Measurements from ENCODE around the gene AQR.
"Not testable (repeated sequence)": the region's sequence is repeated elsewhere in the genome, so short reads cannot be mapped to it uniquely, and the experiment has no call there.

Gene AQR

DNA sequence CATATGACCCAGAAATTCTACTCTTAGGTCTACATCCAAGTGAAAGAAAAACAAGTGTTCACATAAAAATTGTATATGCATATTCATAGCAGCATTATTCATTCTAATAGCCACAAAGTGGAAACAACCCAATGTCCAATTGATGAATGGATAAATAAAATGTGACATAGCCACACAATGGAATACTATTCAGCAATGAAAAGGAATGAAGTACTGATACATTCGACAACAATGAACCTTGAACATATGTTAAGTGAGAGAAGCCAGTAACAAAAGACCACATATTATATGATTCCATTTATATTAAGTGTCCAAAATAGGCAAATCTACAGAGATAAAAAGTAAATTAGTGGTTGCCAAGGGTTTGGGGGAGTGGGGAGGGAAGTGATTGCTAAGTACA lies 104.0 kb downstream of the AQR start:
- DNase-seq = no peak

DNA sequence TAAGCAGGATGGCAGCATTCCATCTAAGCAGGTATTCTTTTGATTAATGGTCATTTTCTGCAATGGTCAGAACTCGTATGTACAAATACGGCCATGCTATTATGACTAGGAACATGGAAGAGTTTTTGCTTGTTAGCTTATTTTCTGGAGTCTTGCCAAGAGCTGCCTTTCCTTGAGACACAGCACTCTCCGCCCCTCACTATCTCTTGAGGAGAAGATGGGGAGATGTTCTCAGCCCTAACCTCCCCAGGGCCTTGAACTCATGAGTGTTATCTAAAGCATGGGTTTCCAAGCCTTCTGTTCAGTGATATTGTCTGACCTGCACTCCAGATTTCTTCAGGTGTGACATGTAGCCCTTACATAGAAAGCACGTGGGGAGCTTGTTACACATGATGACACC lies 108.3 kb downstream of the AQR start:
- no peak for DNase-seq

- no peak for DNase-seq
Observed at GRCh38 chr15:34855893-34856292, 113.6 kb downstream of the AQR start.

GRCh38 chr15:34855413-34855812 lies 114.1 kb downstream of the AQR start:
- no peak for DNase-seq

- no peak for DNase-seq
Observed at GRCh38 chr15:34854232-34854631, 115.3 kb downstream of the AQR start.

DNA sequence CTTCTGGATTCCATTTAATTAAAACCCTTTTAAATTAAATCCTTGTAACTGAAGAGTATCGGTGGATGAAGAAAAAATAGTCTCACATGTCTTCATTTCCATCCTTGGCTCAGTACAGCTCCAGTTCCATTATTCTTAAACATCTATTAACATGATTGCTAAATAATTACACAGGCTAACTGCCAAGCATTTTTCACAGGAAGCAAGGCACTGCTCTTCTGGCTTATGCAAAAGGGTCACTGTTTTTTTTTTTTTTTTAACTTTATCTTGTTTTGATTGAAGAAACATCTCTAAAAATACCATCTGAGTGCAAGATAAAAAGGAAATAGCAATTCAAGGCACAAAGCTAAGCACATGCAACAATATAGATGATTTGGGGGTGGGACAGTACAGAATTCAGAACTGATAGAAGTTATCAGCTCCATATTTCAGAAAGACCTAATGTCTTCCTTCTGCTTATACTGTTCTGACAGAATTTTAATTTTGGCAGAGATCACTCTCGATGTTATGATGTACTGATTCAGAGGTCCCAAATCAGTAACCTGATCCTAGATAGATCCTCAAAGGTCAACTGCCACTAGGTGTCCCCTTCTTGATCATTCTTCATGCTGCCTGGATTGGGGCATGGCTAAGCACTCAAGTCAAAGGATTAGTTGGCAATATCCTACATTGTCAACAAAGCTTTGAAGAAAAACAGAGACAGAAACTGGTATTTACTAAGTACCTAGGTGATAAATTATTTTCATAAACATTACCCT lies 116.4 kb downstream of the AQR start:
- no peak for DNase-seq

DNA sequence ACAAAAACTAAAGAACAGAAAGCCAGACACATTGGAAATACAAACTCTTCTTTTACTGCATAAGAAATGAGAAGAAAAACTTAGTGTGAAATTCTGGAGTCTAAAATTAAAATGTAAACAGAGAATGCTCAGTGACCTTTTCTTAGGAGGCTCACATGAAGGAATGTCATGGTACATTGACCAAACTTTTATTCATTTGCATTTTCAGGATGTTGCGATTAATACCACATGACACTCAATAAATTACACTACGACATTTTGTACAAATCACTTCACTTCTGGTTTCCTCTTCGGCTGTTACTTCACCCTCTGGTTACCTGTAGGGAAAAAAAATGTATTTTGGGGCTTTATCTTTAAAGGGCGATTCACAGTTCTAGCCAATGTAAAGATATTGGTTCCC lies 117.8 kb downstream of the AQR start:
- no peak for DNase-seq

- DNase-seq = no peak
Observed at GRCh38 chr15:34851007-34851406, 118.5 kb downstream of the AQR start.

DNA sequence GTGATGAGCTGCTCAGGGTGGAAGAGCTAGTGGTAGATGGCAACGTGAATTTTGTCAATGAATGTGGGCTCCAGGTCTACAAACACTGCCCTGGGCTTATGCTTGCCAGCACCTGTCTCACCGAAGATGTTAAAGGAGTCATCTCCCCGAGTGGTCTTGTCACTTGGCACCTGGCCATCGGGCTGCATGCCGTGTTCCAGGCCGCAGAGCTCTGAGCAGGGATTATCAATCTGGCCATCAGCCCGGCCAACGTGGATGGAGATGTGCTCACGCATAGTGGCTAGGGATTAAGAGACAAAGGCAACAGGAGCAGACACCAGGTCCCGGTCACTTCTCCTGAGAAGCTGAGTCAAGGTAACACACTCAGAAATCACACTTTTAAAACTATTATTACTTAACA lies 119.4 kb downstream of the AQR start:
- DNase-seq = no peak

DNA sequence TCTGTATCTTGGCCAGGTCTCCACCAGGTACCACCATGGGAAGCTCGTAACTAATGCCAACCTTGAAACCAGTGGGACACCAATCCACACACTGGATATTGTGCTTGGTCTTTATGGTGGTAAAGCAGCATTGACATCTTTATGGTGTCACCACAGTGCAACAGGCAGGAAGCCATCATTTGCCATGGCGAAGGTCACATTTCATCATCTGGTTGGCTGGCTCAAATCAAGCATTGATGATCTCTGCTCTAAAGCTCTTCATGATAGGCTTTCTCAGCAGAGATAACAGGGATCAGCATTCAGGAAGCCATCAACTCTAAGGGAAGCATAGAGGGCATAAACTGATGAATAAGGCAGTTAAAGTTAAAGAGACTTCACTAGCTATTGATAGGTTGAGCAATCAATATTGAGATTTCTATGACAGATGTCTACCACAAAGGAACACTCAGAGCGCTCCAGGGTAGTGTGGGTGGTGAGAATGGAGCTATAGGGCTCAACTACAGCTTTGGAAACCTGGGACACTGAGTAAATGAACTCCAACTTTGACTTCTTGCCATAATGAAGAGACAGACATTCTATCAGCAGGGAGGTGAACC lies 120.1 kb downstream of the AQR start:
- no peak for DNase-seq

GRCh38 chr15:34847598-34847997 lies 121.9 kb downstream of the AQR start:
- DNase-seq = no peak

DNA sequence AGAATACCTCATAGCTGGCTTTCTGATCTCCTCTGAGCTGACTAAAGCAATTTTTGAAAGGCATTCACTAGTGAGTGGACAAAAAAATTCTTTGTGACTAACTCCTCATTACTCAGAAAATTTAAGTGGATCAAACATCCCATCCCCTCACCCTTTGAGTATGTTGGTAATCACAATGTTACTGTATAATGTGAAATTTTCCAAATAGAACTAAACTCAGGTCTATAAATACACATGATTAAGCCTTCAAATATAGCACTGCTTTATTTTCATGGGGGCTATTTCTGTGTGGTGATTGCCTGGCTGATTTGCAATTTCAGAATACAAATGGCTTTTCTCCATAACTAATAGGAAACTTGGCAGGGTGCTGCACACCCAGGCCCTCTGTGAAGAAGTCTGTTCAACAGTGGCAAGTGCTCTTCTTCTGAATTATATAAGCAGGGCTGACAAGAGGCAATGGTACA lies 128.2 kb downstream of the AQR start:
- no peak for DNase-seq

DNA sequence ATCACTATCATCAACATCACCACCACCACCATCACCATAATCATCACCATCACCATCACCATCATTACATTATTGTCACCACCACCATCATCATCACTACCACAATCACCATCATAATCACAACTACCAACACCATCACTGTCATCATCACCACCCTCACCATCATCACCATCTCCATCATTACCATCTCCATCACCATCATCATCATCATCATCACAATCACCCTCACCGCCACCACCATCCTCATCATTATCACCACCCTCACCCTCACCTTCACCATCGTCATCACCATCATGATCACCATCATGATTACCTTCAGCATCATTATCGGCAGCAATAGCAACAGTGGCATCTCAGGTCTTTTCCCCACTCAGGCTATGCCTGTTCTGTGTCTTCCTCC lies 131.3 kb downstream of the AQR start:
- DNase-seq = no peak

- DNase-seq = no peak
Observed at GRCh38 chr15:34837246-34838016, 132.1 kb downstream of the AQR start.

GRCh38 chr15:34828145-34828911 lies 141.2 kb downstream of the AQR start:
- no peak for DNase-seq

- DNase-seq = no peak
Observed at GRCh38 chr15:34821831-34822230, 147.7 kb downstream of the AQR start.

- no peak for DNase-seq
Observed at GRCh38 chr15:34820110-34820509, 149.4 kb downstream of the AQR start.

DNA sequence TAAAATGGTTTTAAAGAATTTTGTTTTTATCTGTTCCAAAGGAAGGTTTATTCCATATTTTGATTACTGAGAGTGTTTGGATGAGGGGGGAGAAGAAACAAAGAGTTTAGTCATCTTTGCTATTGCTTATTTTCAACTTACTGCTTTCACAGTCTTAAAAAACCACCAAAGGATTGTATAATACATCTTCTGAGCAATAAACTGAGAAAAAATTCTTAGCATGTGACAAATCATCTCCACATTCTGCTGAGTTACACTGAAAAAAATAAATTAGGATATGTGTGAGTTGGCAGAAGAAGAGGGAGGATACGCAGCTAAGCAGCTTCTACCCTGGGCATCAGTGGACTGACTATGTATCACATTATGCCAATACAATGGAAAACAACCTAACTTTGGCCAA lies 151.0 kb downstream of the AQR start:
- DNase-seq = no peak

DNA sequence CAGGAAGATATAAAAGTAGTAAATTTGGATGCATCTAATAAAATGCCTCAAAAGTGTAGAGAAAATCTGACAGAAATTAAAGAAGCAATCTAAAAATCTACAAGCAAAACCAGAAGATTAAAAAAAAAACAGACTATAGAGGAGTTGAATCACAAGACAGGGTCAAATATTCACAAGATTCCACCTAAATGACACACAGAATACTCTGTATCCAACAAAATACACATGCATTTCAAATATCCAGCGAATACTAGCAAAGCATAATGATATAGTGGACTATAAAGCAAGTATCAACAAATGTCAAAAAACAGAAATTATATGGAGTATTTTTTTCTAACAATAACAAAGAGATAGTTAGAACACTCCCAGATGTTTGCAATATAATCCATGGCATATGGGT lies 153.7 kb downstream of the AQR start:
- DNase-seq = no peak

DNA sequence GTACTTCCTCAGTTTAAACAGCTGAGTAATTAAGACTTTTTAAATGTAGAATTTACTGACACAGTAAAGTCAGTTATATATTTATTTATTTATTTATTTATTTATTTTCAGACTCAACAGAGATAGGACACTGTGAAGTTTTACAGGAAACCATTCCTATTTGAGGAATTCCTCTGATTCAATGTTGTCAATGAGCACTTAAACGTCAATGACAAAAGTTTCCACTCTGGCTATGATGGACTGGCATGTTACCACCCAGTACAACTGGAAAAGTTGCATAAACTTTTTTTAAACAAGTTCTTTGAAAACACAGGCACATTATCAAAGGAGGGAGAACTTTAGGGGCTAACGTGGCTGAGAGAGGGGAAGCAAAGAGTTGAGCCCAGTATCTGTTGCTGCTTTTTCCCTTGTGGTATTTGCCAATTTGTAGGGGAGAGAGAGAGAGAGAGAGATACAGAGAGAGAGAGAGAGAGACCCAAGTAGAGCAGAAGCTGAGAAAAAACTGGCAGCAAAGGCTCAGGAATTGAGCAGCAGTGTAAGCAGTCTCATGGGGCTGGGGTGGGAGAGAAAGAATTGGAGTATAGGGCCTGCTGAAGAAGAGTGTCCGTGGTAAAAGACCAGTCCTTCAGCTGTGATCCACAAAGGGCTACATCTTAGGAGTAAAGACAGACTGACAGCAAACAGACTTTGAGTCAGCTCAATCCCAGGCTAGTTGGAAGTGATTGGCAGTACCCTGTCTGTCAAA lies 155.9 kb downstream of the AQR start:
- DNase-seq = no peak

DNA sequence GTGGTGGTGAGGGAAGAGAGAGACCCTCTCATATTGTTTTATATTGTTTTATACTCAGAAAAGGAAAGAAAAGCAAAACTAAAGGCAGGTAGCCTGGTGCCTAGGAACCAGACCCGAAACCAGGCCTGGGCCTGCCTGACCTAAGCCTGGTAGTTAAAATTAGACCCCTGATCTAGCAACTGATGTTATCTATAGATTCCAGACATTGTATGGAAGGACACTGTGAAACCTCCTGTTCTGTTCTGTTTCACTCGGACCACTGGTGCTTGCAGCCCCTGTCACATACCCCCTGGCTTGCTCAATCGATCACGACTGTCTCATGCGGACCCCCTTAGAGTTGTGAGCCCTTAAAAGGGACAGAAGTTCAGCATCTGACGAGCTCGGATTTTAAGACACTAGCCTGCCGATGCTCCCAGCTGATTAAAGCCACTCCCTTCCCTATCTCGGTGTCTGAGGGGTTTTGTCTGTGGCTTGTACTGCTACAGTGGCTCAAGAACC lies 156.6 kb downstream of the AQR start:
- not testable (repeated sequence) for DNase-seq

DNA sequence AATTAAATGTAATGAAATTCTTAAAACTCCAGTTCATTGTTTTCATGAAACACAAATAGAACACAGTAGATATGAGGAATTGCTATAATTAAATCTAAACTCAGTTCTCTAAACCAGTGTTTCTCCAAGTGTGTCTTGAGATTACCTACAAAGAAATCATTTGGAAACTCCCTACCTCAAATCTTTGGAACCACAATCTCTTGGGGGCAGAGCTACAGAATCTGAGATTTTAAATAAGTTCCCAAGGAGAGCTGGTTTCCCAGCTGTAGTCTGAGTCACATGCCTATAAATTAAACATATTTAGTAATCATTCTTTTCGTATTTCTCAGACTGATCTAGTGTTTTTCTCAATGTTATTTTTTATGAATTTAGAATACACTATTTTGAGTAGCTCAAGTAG lies 157.2 kb downstream of the AQR start:
- DNase-seq = no peak
